ENCODE measurements around the gene GTF2IRD1.
"Not testable (repeated sequence)": the region's sequence is repeated elsewhere in the genome, so short reads cannot be mapped to it uniquely, and the experiment has no call there.

GTF2IRD1 gene

GRCh38 chr7:74633451-74633921 lies 179.8 kb downstream of the GTF2IRD1 start:
- DNase-seq (ENCODE audit: low read depth), result no peak
- no peak overlapping the region for H3K4me3 ChIP-seq (ENCODE audit: low read length)
- no peak for TF ChIP-seq CTCF (IDR thresholded peaks at IDR 0.05; ENCODE audit: insufficient read depth, low read depth, low read length, missing control alignments)

DNA sequence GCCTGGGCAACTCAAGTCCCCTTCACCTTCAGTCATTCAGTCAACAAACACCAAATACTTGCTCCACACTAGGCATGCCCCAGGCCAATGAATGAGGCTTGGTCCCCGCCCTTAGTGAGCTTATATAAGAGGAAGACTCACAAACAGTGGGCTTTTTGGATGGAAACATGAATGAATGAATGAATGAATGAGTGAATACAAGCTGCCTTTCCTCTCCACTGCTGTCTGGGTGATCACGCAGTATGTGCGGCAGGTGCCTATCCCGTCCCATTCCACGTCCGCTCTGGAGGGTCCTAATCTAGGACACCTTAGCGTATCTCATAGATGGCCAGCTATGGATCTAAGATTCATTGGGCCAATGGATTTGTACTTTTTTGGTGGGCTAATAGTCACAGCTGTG lies 184.0 kb downstream of the GTF2IRD1 start:
- DNase-seq (ENCODE audit: low read depth), result no peak
- no peak overlapping the region for H3K4me3 ChIP-seq (ENCODE audit: low read length)
- TF ChIP-seq CTCF (IDR thresholded peaks at IDR 0.05; ENCODE audit: insufficient read depth, low read depth, low read length, missing control alignments), result no peak

GRCh38 chr7:74650055-74650454 lies 196.3 kb downstream of the GTF2IRD1 start:
- not testable (repeated sequence) for H3K4me3 ChIP-seq (ENCODE audit: low read length)

GRCh38 chr7:74650493-74651132 lies 196.9 kb downstream of the GTF2IRD1 start:
- DNase-seq (ENCODE audit: low read depth); H3K4me3 ChIP-seq (ENCODE audit: low read length): not testable (repeated sequence)

More at GRCh38 chr7:74650055-74650454, 196.3 kb downstream of the GTF2IRD1 start:
- DNase-seq (ENCODE audit: low read depth), result not testable (repeated sequence)

- DNase-seq (ENCODE audit: low read depth); H3K4me3 ChIP-seq (ENCODE audit: low read length): not testable (repeated sequence)
Measured at GRCh38 chr7:74651133-74651504, 197.4 kb downstream of the GTF2IRD1 start.

Data from epithelial cell of esophagus (primary cell).